OCI-LY7 (cell line): ENCODE measurements around the gene RARA.

Experiments
- CTCF ChIP-seq: fragments of 200-600 bp; sonication (generic); conservative IDR thresholded peaks from 2 replicates; pipeline ENCODE4 v1.5.1; 2014; ENCODE audit warnings: mild to moderate bottlenecking, antibody characterized with exemption, low read length, moderate library complexity, mixed read lengths
- EZH2phosphoT487 ChIP-seq: fragments of 200-600 bp; sonication (generic); IDR thresholded peaks from 2 replicates; pipeline ENCODE4 v1.6.1; 2018; ENCODE audit warnings: low read depth, borderline replicate concordance, mild to moderate bottlenecking, mixed run types, antibody characterized with exemption, low read length, moderate library complexity, mixed read lengths

GRCh38 chr17:40297511-40297910 lies 11.5 kb upstream of the RARA start:
- TF ChIP-seq CTCF (no peak), EZH2phosphoT487 (no peak)
